ENCODE measurements around the gene PPM1H.
"Not testable (repeated sequence)": the region's sequence is repeated elsewhere in the genome, so short reads cannot be mapped to it uniquely, and the experiment has no call there.

Gene PPM1H

DNA sequence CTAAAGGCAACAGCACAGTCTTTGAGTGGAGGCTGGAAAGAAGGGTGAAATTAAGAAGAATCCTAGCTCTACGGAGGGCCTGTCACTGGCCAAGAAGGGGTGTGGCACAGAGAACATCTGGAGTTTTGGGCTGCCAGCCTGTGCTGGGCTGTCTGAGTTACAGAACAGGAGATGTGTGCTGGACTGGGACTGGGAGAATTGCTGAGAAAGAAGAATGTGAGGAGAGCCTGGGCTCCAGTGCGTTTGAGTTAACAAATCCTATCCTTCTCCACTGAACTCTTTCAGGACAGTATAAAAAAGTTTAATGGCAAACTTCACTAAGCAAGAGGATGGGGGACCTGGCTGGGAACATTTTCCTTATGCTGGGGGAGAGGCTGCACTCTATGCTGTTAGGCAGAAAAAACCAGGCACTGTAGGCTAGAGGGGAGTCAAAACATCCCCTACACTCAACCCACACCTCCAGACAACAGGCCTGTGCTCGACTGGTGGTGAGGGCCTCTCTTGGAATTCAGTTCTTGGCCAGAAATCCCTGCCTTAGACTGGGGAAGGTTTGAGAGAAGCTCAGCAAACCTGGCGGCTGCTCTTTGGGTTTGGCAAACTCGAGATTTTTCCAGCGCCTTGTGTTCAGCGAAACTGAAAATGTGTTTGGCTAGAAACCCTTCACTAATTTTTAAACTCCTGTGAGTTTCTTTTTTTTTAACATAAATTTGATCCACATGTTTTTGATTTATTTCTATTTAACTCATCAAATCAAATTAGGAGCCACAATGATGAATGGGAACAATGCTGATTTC, 251.0 kb downstream of the PPM1H start:
- DNase-seq (ENCODE audit: low read depth), result no peak

DNA sequence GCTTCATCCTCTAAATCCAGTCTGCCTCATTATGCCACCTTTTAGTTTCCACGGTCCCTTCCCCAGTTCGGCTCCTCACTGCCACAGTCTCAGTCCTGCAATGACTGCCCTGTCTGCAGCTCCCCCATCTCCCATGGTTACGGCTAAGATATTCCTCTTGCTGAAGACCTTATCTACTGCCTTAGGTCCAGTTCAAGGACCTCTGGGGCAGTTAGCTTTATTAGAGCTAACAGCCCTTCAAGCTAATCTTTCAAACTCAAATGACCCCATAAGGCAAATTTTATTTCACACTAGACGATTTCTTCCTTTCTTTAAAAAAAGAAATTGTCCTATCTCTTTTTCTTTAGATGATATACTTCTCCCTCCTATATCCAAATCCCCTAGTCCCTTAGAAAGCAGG, 253.6 kb downstream of the PPM1H start:
- no peak for DNase-seq (ENCODE audit: low read depth)

DNA sequence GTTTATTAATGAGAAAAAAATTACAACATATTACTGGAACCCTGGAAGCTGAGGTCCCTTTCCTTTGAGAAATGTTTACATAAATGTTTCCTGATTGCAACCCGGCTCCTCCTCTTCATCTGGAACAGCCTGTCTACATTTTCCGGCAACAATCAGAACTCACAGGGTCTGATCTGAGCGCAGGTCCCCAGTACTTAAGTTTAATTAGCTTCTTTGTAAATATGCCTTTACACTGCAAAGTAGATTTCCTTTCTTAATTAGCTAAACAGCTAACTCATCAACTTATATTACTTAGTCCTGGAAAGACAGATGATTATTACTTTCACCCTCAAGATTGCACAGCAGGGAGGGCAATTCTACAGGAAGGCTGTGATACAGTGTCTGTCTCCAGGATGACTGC, 255.3 kb downstream of the PPM1H start:
- DNase-seq (ENCODE audit: low read depth), result no peak

DNA sequence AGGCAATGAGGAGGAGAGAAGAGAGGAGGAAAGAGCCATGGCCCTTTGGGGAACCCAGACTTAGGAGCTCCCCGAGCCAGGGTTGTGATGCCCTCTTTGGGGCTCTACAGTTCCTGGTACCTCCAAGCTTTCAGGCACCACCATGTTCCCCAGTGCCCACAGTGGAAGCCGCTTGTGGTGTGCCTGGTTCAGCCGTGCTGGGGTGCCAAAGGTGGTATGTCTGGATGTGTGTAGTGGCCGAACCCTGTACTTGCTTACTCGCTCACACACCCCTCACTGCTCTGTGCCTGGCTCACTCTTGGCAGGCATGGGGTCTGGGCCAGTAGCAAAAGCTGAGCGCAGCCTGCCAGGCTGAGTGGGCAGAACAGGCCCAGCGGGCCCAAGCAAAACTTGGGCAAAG, 257.6 kb downstream of the PPM1H start:
- DNase-seq (ENCODE audit: low read depth), result no peak

- no peak for DNase-seq (ENCODE audit: low read depth)
Measured at GRCh38 chr12:62676521-62677307, 258.2 kb downstream of the PPM1H start.

- DNase-seq (ENCODE audit: low read depth), result no peak
Measured at GRCh38 chr12:62673028-62673815, 261.7 kb downstream of the PPM1H start.

DNA sequence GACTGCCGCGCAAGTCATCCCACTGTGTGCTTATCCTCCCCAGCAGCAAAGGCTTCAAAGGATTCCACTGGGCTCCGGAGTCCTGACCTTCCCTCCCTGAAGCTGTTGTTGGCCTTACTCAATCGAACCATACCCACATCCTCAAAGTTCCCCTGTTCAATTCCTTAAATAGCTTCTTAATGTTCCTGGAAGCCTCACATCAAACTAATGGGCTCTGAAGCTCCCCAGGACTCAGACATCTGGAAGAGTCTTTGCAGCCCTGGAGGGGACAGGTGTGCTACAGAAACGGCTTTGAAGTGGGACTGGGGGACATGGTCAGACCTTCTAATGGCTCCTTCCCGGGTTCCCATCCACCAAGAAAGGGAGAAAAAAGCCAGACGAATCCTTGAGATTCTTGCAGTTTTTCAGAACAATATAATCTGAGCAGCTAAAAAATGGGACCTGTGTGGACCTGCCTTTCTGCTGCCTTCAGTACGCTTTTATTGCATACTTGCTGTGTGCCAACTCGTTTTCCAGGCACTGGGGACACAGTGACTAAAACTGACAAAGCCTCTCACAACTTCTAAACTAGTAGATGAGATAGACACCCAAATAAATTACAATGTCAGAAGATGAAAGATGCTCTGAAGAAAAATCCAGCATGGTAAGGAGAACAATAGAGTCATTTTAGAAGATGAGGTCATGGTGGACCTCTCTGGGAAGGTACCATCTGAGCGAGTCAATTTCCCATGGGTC, 263.8 kb downstream of the PPM1H start:
- DNase-seq (ENCODE audit: low read depth), result no peak

DNA sequence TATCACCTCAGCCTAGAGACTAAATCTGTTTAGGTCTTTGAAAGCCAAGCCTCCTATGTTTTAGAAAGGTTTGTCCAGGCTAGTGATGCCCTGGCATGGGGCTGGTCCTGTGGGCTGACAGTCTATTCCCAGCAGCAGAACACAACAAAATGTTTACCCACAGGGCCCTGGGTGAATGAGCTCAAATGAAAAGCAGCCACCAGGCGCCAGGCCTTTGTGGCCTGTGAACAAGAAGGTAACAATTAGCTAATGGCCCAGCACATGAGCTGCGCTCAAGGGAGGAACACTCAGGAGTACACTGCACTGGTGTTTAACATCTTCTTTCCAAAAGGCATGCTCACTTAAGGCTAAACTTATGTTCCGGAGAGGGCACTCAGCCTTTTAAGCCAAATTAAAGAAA, 266.2 kb downstream of the PPM1H start:
- no peak for DNase-seq (ENCODE audit: low read depth)

- DNase-seq (ENCODE audit: low read depth), result not testable (repeated sequence)
Measured at GRCh38 chr12:62664951-62665350, 270.0 kb downstream of the PPM1H start.

- no peak for DNase-seq (ENCODE audit: low read depth)
Measured at GRCh38 chr12:62660756-62661155, 274.2 kb downstream of the PPM1H start.

DNA sequence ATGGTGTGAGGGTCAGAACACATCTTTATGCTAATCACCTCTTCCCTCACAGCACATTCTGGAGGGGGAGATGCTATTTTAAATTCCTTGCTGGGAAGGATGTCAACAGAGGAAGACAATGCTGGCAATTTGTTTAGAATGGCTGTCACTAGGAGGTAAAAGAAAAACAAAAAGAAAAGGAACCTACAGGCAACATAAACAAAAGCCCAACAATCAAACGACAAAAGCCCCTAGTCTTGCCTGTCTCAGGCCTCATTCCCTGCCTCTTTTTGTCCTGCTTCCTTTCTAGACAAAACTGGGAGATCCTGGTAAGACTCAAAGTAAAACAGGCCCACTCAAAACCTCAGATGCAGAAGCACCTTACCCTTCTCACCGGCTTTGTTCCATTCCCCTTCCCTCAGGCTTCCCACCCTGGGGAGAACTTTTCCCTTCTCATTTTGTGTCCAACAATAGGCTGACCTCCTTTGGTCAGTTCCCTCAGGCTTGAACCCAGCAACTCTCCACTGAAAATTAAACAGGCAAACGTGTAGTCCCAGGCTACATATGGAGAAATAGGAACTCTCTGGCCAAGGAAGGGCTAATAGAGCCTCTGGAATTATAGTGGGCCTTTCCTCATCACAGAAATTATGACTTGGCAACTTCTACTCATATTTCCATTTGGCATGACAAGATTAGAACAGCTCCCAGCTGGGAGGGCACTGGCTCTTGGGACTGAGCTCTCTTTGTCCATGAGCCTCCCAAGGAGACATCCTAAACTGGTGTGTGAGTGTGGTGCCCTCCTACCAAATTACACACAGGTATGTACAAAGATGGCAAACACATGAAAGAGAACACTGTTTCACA, 275.3 kb downstream of the PPM1H start:
- DNase-seq (ENCODE audit: low read depth), result no peak

GRCh38 chr12:62658910-62659309, 276.0 kb downstream of the PPM1H start:
- DNase-seq (ENCODE audit: low read depth), result no peak

- DNase-seq (ENCODE audit: low read depth), result no peak
Measured at GRCh38 chr12:62657363-62657632, 277.7 kb downstream of the PPM1H start.

DNA sequence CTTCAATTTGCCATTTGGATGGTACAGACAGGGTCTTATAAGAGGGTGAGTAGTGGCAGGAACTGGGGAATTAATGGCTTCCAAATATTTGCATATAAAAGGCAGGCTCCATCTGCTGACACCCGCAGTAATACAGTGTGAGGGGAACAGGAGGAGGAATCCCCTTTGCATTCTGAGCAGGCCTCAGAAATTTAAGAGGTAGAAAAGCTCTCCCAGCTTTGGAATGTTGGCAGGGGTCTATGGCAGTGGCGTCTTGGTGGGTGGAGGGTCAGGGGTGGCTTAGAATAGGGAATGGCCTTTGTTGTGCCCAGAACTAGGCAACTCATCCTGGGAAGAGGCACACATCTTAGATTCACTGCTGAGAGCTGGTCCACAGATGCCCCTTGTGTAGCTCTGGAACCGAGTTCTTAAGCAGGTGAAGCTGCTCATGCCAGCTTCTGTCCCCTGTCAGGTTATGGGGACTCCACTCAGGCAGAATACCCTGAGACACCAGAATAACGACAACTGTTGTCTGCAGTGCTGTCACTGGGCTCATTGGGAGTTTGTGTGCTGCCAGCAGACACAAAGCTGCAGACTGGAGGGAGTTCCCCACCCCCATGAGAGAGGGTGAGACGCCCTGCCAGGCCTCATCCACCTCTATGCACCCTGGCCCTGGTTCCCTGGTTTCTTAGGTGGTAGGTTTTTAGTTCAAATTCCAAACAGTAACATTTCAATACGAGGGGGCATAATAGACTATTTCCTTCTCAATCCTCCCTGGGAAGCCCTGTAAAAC, 278.2 kb downstream of the PPM1H start:
- no peak for DNase-seq (ENCODE audit: low read depth)

DNA sequence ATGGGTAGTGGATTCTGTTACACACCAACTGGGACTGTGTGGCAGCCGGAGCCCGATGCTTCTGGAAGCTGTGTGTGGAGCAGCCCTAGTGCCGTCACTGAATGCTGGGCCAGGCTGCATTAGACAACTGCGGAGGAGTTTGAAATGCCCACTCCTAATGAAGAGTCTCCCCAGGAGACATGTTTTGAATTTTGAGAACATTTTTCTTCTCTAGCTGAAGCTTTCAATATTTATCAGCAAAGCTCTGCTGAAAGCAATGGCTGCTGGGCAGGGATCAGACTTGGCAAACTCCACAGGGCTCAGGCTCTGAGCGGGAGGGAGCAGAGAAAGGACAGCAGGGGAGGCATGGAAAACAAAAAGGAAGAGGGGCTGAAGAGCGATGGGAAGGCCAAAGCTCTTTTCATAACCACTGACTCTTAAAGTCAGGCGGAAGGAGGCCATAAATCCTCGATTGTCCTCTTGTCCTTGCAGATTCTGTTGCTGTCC, 279.2 kb downstream of the PPM1H start:
- DNase-seq (ENCODE audit: low read depth), result no peak

GRCh38 chr12:62654326-62655241, 280.4 kb downstream of the PPM1H start:
- no peak for DNase-seq (ENCODE audit: low read depth)

DNA sequence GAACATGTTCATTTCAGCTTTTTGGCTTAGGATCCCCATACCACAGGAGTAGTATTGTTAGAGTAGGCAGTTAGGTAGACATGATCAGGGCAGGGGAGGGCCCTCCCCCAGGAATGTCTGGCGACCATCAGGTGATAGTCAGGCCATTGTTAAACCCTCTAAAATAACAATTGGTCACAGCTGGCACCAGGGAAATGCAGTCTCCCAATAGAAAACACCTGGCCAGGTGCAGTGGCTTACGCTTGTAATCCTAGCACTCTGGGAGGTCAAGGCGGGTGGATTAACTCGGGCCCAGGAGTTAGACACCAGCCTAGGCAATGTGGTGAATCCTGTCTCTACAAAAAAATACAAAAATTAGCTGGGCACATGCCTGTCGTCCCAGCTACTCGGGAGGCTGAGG, 281.2 kb downstream of the PPM1H start:
- no peak for DNase-seq (ENCODE audit: low read depth)

DNA sequence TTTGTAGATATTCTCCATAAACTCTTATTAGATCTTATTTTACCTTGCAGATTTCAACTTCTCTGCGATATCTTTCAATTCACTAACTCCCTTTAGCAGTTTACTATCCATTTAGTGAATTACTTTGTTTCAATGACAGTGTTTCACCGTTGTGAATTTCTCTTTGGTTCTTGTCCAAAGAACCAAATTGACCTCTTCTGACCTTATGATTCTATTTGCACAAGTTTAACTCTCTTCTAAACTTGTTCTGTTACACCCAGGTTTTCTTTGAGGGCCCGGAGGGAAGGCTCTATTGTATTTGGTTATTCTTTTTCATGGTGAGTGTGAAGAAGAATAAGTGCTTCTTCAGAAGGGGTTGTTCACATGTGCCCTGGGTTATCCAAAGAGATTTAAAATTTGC, 281.6 kb downstream of the PPM1H start:
- no peak for DNase-seq (ENCODE audit: low read depth)

DNA sequence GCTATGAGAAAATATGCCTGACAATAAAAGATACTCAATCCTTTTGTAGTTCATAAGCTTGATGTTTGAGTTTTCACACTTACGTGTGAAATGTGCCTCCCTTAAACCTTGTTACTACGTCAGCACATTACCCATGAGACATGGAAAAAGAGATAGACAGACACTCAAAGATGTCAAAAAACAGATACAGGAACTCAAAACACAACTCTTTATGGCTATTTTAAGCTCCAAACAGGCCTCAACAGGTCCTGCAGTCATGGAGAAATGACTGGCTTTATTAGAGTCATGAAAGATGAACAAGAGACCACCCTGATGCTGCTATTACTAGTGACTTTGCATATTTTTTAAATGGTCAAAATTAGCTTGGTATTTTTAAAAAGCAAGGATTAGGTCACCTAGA, 283.8 kb downstream of the PPM1H start:
- DNase-seq (ENCODE audit: low read depth), result no peak

Measured in activated T-cell treated with anti-CD3 and anti-CD28 coated beads for 1 hour (primary cell).